ENCODE results near the gene ACVR1.

The ACVR1 gene

GRCh38 chr2:157880927-157881326, 4.8 kb upstream of the ACVR1 start:
- no peak overlapping the region for H3K4me3 ChIP-seq (ENCODE audit: low read depth, low read length)
- TF ChIP-seq, protein P1, sequence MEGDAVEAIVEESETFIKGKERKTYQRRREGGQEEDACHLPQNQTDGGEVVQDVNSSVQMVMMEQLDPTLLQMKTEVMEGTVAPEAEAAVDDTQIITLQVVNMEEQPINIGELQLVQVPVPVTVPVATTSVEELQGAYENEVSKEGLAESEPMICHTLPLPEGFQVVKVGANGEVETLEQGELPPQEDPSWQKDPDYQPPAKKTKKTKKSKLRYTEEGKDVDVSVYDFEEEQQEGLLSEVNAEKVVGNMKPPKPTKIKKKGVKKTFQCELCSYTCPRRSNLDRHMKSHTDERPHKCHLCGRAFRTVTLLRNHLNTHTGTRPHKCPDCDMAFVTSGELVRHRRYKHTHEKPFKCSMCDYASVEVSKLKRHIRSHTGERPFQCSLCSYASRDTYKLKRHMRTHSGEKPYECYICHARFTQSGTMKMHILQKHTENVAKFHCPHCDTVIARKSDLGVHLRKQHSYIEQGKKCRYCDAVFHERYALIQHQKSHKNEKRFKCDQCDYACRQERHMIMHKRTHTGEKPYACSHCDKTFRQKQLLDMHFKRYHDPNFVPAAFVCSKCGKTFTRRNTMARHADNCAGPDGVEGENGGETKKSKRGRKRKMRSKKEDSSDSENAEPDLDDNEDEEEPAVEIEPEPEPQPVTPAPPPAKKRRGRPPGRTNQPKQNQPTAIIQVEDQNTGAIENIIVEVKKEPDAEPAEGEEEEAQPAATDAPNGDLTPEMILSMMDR (IDR thresholded peaks at IDR 0.05; ENCODE audit: borderline replicate concordance, insufficient read depth, low read depth, low read length): no peak

DNA sequence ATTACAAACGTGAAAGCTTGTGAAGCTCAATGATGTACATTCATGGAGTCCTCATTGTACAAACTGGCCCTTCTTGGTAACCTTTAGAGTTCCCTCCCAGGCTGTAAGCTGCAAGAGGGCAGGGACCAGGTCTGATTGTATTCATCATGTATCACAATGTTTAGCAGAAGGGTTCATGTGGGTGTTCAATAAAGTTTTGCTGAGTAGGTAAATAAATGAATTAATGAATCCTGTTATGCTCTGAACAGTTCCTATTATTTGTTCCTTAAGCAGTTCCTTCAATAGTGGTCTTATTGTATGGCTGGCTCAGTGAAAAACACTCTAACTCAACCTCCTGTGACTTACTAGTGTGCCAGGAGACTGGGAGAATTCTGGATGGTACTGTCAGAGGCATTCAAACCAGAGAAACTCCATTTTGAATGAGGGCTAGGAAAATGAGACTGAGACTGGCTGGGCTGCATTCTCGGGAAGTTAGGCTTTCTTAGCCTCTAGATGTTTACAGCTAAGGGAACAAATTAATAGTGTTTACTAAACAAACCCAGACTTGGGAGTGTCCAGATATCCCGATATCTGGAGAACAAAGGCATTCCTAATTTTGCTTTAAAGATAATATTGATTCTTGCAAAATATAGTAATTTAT, 1.8 kb upstream of the ACVR1 start:
- TF ChIP-seq, protein P1 (IDR thresholded peaks at IDR 0.05; ENCODE audit: borderline replicate concordance, insufficient read depth, low read depth, low read length): no peak
- H3K4me3 ChIP-seq (ENCODE audit: low read depth, low read length): no peak overlapping the region

DNA sequence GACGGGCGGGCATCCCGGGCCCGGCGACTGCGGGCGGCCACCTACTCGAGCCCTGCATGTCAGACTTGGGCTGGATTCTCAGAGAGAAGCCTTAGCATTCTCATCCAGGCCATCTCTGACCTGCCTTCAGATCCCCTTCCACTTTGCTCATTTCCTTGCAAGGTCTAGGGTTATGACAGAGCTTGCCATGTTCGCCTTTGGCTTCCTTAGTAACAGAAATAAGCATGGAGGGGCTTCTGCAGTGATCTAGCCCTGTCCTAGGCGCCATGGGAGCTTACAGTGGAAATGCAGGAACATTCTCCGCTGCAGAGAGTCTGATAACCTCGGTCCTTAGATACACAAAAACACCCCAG, 632 bp upstream of the ACVR1 start:
- H3K4me3 ChIP-seq (ENCODE audit: low read depth, low read length): peak overlapping the region; percentile 36

DNA sequence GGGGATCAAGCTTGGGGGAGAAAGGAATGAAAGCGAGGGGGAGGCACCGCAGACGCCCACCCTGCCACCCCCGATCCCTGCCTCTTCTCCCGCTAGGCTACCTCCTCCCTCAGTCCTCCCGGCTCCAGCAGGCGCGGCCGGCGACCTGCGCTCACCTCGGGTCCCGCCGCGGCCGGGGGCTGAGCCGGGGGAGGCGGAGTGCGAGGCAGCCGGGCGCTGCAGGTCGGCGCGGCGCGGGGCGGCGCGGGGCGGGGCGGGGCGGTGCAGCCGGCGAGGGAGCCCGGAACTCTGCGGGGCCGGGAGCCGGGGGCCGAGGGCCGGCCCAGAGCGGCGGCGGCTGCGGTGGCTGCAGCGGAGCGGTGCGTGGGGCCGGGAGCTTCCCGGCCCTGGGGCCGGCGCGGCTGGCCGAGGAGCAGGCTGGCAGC, 477 bp downstream of the ACVR1 start:
- TF ChIP-seq, protein P1 (IDR thresholded peaks at IDR 0.05; ENCODE audit: borderline replicate concordance, insufficient read depth, low read depth, low read length): no peak
- peak overlapping the region; percentile 51 for H3K4me3 ChIP-seq (ENCODE audit: low read depth, low read length)

More for the DNA sequence above, 632 bp upstream of the ACVR1 start:
- TF ChIP-seq, protein P1 (IDR thresholded peaks at IDR 0.05; ENCODE audit: borderline replicate concordance, insufficient read depth, low read depth, low read length): no peak

GRCh38 chr2:157874997-157875640, 1.0 kb downstream of the ACVR1 start:
- TF ChIP-seq, protein P1 (IDR thresholded peaks at IDR 0.05; ENCODE audit: borderline replicate concordance, insufficient read depth, low read depth, low read length): no peak
- H3K4me3 ChIP-seq (ENCODE audit: low read depth, low read length): peak overlapping the region; percentile 33

GRCh38 chr2:157874348-157874747, 1.8 kb downstream of the ACVR1 start:
- TF ChIP-seq, protein P1 (IDR thresholded peaks at IDR 0.05; ENCODE audit: borderline replicate concordance, insufficient read depth, low read depth, low read length): no peak
- no peak overlapping the region for H3K4me3 ChIP-seq (ENCODE audit: low read depth, low read length)

DNA sequence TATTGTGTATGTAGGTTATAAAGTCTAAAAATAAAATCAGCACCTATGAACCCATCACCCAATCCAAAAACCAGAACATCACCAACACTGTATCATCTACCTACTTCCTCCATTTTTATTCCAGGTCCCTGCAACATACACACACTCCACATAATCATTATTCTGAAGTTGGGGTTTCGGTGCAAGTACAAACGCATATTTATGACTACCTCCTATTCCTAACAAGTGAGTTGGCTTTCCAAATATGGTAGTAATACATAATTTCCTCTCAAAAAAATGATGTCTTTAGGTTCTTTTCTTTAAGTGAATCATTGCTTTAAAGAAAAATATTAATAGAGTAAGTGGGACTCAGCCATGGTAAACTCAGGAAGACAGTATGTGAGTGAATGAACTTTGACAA, 3.3 kb downstream of the ACVR1 start:
- TF ChIP-seq, protein P1 (IDR thresholded peaks at IDR 0.05; ENCODE audit: borderline replicate concordance, insufficient read depth, low read depth, low read length): no peak
- no peak overlapping the region for H3K4me3 ChIP-seq (ENCODE audit: low read depth, low read length)

Measured in GM12875 (cell line).